Fibroblast of skin of back (primary cell): ENCODE data around the gene STMN3.

Experiments used
- DNase-seq: peaks from one replicate; pipeline ENCODE4 v3.0.0-alpha.2; 2013

The STMN3 gene

GRCh38 chr20:63692436-63693082, 39.3 kb upstream of the STMN3 start:
- peak; percentile 28 for DNase-seq

DNA sequence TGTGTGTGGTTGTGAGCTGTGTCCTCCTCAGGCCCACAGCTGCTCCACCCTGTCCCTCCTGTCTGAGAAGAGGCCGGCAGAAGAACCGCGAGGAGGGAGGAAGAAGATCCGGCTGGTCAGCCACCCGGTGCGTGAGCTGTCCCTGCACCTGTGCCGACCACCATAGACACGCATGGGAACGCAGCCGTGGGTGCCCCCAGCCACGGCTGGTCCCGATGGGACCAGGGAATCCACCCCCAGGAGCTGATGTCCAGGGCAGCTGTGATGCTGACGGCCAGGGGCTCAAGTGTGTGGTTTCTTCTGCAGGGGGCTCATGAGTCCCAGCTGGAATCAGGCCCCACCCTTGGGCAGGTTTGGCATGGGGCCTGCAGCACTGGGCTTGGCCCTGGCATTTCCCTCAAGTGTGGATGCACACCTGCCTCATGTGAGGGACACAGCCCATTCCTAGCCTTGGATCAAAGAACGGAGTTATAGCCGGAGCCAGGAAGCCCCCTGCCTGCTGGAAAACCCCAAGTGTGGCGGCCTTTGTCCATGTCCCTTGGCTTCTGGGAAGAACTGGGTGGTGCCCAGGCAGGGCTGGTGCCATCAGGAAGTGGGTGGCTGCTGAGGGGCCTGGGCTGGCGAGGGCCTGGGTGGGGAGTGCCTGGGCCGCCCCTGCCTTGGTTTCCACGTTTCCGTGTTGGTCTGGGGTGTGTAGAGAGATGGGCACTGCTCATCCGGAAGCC, 38.6 kb upstream of the STMN3 start:
- no peak for DNase-seq

- DNase-seq, result no peak
Observed at GRCh38 chr20:63690898-63691710, 37.9 kb upstream of the STMN3 start.

DNA sequence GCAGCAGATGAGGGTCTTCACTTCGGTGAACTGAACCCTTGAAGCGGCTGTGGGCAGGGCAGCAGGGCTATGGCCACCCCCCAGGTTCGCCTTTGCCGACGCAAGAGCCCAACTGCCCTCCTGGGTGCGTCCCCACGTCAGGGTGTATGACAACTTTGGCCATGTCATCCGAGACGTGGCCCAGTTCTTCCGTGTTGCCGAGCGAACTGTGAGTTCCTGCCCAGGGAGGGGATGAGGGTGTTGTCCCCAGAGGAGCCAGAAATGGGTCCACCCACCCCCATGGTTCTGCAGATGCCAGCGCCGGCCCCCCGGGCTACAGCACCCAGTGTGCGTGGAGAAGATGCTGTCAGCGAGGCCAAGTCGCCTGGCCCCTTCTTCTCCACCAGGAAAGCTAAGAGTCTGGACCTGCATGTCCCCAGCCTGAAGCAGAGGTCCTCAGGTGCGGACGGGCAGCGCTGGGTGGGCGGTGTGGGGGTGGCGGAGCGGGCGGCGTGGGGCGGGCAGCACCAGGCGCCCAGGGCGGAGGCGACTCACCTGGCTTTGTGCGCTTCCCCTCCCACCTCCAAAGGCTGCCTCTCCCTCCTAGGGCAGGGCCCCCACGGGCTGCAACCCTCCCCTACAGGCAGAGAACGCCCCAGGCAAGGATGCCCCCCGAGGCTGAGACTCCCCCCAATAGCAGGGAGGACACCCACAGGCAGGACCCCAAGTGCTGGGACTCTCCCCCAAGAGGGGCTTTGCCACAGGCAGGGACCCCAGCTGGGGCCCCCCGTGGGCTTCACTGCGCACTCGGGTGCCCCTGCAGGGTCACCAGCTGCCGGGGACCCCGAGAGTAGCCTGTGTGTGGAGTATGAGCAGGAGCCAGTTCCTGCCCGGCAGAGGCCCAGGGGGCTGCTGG, 37.0 kb upstream of the STMN3 start:
- DNase-seq, result no peak

GRCh38 chr20:63689046-63690002, 36.1 kb upstream of the STMN3 start:
- DNase-seq, result no peak

DNA sequence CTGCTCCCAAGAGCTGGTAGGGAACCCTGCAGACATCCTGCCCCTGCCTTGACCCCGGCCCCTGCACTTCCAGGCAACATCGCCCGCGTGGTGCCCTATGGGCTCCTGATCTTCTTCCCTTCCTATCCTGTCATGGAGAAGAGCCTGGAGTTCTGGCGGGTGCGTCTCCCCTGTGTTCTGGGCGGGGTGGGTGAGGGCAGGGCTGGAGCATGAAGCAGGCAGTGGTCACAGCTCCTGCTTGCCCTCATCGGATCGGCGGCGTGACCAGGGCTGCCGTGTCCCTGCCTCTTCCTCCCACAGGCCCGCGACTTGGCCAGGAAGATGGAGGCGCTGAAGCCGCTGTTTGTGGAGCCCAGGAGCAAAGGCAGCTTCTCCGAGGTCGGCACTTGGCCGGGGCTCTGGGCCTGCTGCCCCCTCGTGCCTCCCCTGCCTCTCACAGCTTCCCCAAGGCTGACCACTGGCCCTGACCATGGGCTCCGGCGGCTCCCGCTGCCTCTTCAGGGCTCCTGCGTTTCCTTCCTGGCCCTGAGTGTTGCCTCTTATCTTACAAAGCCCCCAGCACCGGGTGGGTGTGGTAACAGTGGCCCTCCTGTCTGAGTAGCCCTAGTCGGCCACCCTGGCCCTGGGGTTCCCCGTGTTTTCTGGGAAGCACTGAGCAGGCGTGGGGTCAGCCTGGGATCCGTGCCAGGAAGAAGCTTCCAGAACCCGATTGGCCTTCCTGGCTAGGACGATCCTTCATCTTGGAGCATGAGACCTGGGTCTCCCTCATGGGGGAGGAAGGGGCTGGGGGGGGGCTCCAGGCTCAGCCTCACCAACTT, 35.2 kb upstream of the STMN3 start:
- DNase-seq, result no peak

DNA sequence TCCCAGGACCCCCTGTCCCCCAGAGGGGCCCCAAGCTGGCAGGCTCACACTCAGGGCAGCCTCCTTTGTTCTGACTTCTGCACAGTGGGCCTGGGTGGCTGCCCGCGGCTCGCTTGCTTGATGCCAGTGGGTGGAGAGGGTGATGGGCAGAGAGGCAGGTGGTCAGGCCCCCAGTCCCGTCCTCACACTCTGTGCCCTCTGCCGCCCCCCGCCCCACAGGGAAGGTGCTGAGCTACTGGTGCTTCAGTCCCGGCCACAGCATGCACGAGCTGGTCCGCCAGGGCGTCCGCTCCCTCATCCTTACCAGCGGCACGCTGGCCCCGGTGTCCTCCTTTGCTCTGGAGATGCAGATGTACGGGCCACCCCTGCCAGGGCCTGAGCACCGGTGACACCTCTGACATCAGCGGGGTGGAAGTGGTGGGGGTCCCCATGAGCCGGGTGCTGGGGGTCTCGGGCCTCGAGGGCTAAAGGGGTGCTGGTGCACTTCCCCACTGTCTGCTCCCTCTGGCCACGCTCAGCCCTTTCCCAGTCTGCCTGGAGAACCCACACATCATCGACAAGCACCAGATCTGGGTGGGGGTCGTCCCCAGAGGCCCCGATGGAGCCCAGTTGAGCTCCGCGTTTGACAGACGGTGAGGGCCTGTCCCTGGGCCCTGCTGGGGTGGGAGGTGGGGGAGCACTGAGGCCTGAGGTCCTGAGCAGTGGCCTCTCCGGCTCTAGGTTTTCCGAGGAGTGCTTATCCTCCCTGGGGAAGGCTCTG, 34.4 kb upstream of the STMN3 start:
- no peak for DNase-seq

GRCh38 chr20:63686492-63687321, 33.5 kb upstream of the STMN3 start:
- DNase-seq, result peak; percentile 75

GRCh38 chr20:63686094-63686491, 32.9 kb upstream of the STMN3 start:
- DNase-seq, result no peak

DNA sequence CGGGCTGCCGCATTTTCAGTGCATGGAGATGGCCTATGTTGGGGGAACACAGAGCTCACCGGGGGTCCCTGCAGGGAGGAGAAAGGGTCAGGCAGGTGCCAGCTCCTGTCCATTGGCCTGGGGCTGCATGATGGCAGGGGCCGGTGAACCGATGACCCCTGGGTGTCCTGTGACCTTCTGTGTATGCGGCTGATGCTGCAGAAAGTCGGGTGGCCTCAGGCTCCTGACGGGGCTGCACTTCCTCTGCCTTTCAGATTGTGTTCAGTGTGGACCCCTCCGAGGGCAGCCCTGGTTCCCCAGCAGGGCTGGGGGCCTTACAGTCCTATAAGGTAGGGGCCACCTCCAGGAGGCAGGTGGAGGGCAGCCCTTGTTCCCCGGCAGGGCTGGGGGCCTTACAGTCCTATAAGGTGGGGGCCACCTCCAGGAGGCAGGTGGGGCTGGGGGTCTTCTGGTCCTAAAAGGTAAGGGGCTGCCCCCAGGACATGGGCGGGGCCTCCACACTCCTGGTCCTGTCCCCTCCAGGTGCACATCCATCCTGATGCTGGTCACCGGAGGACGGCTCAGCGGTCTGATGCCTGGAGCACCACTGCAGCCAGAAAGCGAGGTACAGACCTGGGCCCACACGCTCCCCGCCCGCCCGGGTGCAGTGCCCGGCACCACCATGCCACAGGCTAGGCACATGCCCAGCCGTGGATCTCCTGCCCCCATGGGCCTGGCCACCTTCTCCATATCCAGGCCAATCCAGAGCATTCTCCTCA, 32.2 kb upstream of the STMN3 start:
- no peak for DNase-seq

- peak; percentile 99 for DNase-seq
Observed at GRCh38 chr20:63682384-63683139, 29.3 kb upstream of the STMN3 start.

DNA sequence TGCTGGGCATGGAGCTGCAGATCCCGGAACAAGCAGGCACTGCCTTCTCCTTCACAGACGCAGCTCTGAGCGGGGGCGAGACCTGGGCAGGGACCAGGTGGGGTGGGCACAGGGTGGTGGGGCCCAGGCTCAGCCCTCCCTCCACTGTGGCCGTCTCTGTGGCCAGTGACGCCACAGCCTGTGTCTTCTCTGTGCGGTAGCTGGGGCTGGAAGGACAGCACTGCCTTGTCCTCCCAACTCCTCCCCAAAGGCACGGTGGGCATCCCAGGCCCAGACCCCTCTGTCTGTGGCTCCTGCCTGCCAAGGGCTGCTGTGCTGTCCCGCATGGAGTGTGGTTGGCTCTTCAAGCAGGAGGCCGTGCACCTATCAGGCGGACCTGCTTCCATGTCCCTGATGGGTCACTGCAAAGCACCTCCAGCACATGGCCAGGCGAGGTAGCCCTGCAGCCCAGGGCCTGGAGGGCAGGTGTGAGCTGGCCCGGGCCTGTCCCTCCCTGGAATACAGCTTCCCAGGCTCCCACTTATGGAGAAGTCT, 28.5 kb upstream of the STMN3 start:
- DNase-seq, result no peak

GRCh38 chr20:63680857-63681608, 27.8 kb upstream of the STMN3 start:
- DNase-seq, result no peak

DNA sequence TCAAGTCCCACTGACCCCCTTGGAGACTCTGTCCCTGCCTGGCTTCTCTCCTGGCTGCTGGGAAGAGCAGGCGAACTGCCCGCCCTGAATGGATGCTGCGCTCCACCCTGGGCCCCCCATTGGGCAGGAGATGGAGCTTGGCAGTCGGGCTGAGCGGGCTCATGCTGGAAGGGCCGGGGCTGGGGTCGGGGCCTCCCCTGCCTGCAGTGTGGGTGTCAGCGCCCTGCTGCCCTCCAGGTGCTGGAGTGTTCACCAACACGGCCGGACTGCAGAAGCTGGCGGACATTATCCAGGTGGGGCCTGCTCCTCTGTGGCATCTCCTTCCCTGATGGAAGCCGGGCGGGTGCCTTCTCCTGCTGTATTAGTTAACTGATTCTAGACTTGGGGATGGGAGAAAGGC, 27.2 kb upstream of the STMN3 start:
- DNase-seq, result no peak

DNA sequence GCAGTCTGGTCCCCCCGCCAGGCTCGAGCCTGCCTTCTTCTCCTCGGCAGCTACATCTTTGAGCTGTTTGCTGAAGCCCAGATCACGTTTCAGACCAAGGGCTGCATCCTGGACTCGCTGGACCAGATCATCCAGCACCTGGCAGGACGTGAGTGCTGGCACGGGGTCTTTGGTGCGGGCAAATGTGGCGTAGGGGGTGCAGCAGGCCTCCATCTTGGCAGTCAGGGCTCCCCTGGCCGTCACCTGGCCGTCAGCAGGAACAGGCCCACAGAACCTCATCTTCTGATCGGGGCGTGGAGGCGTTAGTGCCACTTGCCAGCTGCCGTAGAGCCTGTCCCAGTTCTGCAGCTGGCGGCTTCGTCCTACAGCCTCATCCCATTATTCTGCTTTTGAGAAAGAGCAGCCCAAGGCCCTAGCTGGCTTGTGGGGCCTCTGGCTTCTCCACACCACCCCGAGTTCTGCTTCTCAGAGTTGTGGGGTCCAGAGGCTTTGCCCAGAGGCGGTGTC, 26.6 kb upstream of the STMN3 start:
- no peak for DNase-seq
